Jurkat, Clone E6-1 (cell line): ENCODE results near the gene SDF2.
"Not testable (repeated sequence)": the region's sequence is repeated elsewhere in the genome, so short reads cannot be mapped to it uniquely, and the experiment has no call there.

Source experiments
- DNase-seq: peaks from one replicate; pipeline ENCODE4 v3.0.0-alpha.2; 2011; ENCODE audit warnings: low read depth, low spot score
- H3K4me3 ChIP-seq: 2 replicates; pipeline ENCODE4 v1.5.1; 2011; ENCODE audit warnings: mild to moderate bottlenecking, low read length, control low read depth, moderate library complexity

Gene SDF2

GRCh38 chr17:28688481-28688880, 26.8 kb upstream of the SDF2 start:
- DNase-seq: no peak
- H3K4me3 ChIP-seq: no peak overlapping the region

DNA sequence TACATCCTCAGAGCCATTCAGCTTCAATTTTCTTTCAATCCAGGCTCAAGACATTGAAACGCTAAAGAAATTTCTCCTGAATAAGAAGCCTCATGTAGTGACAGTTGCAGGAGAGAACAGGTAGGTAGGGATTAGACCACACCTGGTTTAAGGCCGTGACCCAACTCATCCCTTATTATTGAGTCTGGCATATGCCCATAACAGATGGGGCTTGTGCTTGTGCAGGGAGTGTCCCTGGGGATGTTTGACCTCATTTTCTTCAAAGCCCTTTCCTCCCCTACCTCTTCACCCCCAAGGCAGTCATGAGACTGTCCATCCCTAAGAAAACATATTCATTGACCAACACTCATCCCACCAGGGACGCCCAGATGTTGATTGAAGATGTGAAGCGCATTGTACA, 24.6 kb upstream of the SDF2 start:
- DNase-seq: no peak
- no peak overlapping the region for H3K4me3 ChIP-seq

DNA sequence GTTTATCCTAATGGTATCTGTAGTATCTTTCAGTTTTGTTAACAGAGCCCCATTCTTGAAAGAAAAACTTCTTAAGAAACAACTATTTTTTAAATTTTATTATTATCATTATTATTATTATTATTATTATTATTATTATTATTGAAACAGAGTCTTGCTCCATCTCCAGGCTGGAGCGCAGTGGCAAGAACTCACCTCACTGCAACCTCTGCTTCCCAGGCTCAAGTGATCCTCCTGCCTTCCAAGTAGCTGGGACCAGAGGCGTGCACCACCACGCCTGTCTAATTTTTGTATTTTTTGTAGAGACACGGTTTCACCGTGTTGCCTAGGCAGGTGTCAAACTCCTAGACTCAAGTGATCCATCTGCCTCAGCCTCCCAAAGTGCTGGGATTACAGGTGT, 23.7 kb upstream of the SDF2 start:
- no peak overlapping the region for H3K4me3 ChIP-seq
- no peak for DNase-seq

- H3K4me3 ChIP-seq: no peak overlapping the region
- DNase-seq: no peak
Measured at GRCh38 chr17:28684963-28685362, 23.3 kb upstream of the SDF2 start.

GRCh38 chr17:28682655-28683054, 20.9 kb upstream of the SDF2 start:
- no peak for DNase-seq
- no peak overlapping the region for H3K4me3 ChIP-seq

- no peak overlapping the region for H3K4me3 ChIP-seq
- no peak for DNase-seq
Measured at GRCh38 chr17:28675980-28676379, 14.3 kb upstream of the SDF2 start.

GRCh38 chr17:28675490-28675889, 13.8 kb upstream of the SDF2 start:
- H3K4me3 ChIP-seq: no peak overlapping the region
- DNase-seq: no peak

GRCh38 chr17:28669918-28670317, 8.2 kb upstream of the SDF2 start:
- no peak overlapping the region for H3K4me3 ChIP-seq
- DNase-seq: no peak

GRCh38 chr17:28667870-28668269, 6.2 kb upstream of the SDF2 start:
- no peak overlapping the region for H3K4me3 ChIP-seq
- no peak for DNase-seq

- no peak for DNase-seq
- H3K4me3 ChIP-seq: no peak overlapping the region
Measured at GRCh38 chr17:28665994-28666393, 4.3 kb upstream of the SDF2 start.

GRCh38 chr17:28663723-28664122, 2.0 kb upstream of the SDF2 start:
- H3K4me3 ChIP-seq: no peak overlapping the region
- no peak for DNase-seq

DNA sequence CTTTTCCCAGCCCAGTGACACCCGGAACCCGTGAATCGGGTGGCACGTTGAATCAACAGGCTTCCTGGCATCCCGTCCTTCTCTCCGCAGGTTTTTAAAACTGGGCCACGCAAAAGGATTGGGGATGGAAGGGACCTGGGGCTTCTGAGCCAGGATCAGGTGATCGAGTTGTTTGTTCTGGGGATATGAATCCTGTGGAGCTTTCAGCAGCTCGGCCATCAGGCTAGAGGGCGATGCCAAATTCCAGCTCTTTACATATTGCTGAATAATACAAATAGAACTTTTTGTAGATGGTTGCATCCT, 772 bp upstream of the SDF2 start:
- DNase-seq: no peak

GRCh38 chr17:28659497-28659881, 2.2 kb downstream of the SDF2 start:
- DNase-seq, H3K4me3 ChIP-seq: not testable (repeated sequence)

More for the DNA sequence above, 772 bp upstream of the SDF2 start:
- H3K4me3 ChIP-seq: peak overlapping the region; percentile 98

- not testable (repeated sequence) for DNase-seq, H3K4me3 ChIP-seq
Measured at GRCh38 chr17:28658766-28659496, 2.8 kb downstream of the SDF2 start.

DNA sequence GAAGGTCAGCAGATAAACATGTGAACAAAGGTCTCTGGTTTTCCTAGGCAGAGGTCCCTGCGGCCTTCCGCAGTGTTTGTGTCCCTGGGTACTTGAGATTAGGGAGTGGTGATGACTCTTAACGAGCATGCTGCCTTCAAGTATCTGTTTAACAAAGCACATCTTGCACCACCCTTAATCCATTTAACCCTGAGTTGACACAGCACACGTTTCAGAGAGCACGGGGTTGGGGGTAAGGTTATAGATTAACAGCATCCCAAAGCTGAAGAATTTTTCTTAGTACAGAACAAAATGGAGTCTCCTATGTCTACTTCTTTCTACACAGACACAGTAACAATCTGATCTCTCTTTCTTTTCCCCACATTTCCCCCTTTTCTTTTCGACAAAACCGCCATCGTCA, 3.4 kb downstream of the SDF2 start:
- not testable (repeated sequence) for H3K4me3 ChIP-seq, DNase-seq

GRCh38 chr17:28657756-28658155, 4.0 kb downstream of the SDF2 start:
- H3K4me3 ChIP-seq: no peak overlapping the region
- DNase-seq: no peak

GRCh38 chr17:28655160-28655559, 6.5 kb downstream of the SDF2 start:
- DNase-seq: no peak
- H3K4me3 ChIP-seq: no peak overlapping the region

- no peak for DNase-seq
- no peak overlapping the region for H3K4me3 ChIP-seq
Measured at GRCh38 chr17:28648698-28649097, 13.0 kb downstream of the SDF2 start.

DNA sequence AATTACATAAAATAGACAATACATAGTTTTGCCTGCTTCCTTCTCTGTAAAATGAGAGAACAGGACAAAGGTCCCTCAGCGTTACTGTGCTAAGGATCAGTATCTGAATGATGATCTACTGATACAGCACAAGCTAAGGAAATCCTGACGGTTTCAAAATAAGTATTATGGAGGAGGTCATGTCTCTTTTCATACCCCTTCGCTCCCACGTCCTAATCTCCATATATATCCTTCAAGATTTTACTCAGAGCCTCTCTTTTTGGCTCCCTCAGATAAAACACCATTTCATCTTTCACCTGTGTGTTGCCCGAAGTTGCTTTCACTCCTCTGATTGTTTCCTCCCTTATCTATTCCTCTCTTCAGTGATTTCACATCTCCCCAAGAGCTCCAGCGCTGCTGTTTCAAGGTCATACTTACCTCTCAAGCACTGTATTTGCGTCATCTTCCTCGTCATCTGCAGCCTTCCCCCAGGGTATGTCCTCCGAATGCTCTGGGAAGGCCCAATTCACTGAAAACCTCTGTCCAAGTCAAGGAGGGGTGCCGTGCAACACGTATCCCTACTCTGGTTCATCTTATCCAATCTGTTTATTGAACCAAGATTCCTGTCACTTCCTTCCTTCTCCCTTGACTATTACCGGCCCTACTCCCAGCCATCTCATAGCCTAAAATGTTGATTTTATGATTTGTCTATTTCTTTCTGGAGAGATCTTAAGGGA, 15.5 kb downstream of the SDF2 start:
- no peak for DNase-seq
- H3K4me3 ChIP-seq: no peak overlapping the region; the same call in none of the 2 replicates

DNA sequence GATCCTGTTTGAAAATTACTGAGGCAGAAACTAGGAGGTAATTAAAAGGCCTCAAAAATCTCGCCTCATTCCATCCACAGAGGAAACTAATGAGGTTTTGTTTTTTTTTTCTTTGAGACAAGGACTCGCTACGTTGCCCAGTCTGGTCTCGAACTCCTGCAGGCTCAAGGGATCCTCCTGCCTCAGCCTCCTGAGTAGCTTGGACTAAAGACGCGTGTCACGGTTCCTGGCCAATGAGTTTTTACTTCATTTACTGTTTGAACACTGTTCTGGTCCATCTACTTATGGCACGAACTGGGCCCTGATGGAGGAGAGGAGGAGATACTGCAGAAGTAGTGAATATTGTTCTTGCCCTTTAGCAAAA, 16.1 kb downstream of the SDF2 start:
- DNase-seq: no peak
- peak overlapping the region; percentile 77 for H3K4me3 ChIP-seq
